ENCODE measurements around the gene ZNF584.
"Not testable (repeated sequence)": the region's sequence is repeated elsewhere in the genome, so short reads cannot be mapped to it uniquely, and the experiment has no call there.

Gene ZNF584

DNA sequence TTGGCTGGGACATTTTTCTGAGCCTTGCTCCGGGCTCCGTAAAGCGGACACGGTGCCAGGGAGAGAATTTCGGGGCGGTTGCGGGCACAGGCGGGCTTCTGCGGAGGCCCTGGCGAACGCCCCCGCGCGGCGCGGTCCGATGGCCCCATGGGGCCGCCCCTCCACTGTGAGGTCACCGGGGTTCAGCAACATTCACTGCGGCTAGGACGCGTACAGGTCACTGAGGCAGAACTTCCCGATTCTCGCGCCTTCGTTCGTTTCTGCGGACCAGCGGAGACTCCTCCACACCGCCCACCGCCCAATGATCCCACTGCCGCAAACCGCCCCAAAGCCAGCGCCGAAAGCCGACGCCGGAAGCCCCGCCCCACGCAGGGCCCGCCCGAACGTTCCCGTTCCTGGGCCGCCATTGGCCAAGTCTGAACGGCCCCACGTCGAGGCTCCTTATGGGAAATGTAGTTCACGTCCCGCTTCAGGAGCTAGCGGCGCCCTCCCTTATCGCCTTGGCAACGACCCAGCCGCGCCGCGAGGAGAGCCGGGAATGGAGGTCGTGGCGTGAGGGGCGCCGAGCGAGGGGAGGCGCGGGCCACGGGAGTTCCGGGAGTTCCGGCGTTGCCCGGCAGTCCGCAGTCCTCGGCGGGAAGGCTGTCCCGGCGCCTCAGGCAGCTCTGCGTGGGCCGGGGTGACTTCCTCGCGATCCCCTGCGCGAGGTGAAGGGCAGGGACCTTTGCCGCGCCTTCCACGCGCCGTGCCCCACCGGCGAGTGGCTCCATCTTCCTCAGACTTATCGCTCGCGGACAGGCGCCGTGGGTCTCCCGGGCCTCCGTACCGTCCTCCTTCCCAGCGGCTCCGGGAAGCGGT is at the start of gene ZNF584:
TSS of gene ZNF584 (plus strand) at position 498 of the 858 bp plus-strand sequence. CDS start 499 bp downstream, outside the sequence.
- DNase-seq (ENCODE audit: low read depth in 2 of 2): peak; percentile 89

DNA sequence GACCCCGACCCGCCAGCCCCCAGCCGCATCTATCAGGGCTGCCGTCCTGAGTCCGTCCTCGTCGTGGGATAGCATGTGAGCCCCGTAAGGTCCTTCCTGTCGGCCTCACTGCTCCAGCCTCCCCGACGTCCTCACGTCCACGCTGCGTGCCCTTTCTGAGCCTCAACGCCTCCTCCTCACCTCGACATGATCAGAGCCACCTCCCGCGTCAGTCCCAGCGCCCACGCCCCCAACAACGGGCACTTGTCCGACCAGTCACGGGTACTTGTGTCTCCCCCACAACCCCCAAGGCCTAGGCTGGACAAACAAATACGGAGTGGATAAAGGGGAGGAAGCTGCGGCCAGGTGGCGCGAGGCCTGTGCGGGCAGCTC is 46.6 kb upstream of the ZNF584 start:
- no peak for DNase-seq (ENCODE audit: low read depth in 2 of 2)

DNA sequence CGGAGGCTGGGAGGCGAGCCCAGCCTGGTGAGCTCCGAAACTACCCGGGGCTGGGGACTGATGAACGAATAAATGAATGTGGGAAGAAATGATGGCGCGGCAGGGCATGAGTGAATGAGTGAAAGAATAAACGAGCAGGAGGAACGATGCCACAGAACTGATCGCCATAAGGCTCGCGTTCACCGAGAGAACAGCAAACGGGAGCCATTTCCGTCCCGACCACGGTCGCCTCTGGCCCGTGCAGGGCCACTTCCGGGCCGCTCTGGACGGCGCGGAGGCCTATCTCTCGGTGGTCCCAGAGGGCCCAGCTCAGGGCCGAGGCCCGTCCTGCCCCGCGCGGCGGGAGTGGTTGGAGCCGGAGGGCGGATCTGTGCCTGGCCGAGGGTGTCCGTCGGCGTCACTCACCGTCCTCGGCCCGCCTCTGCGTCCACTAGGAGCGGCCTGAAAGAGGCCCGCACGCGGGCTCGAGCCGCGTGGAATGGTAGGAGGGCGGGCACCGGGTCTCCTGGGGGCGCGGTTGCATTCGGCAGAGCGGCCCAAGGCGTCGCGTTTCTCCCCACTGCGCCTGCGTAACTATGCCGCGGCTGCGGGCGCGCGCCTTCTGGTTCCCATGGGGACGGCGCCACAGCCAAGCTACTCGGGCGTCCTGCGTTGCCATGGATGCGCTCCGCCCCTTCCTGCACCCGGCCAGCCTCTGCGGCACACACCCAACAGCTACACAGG is 46.0 kb upstream of the ZNF584 start, which contains the start of gene ZNF497:
TSS of gene ZNF497 (minus strand) at position 480 of the 723 bp plus-strand sequence. CDS start 5,116 bp downstream, outside the sequence.
- DNase-seq (ENCODE audit: low read depth in 2 of 2): peak; percentile 87 to 88

DNA sequence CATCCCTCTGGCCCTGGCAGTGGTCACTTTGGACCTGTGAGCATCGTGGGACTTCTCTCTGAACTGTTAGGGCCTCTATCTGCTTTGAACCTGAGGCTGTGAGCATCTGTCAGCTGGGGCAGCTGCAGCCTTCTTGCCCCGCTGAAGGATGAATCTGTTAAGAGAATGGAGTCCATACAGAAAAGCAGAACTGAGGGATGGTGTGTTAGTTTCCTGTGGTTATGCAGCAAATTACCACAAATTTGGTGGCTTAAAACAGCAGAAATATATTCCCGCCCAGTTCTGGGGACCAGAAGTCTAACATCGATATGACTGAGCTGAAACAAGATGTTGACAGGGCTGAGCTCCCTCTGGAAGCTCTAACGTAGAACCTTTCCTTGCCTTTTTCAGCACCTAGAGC is 44.3 kb upstream of the ZNF584 start:
- no peak for DNase-seq (ENCODE audit: low read depth in 2 of 2)

DNA sequence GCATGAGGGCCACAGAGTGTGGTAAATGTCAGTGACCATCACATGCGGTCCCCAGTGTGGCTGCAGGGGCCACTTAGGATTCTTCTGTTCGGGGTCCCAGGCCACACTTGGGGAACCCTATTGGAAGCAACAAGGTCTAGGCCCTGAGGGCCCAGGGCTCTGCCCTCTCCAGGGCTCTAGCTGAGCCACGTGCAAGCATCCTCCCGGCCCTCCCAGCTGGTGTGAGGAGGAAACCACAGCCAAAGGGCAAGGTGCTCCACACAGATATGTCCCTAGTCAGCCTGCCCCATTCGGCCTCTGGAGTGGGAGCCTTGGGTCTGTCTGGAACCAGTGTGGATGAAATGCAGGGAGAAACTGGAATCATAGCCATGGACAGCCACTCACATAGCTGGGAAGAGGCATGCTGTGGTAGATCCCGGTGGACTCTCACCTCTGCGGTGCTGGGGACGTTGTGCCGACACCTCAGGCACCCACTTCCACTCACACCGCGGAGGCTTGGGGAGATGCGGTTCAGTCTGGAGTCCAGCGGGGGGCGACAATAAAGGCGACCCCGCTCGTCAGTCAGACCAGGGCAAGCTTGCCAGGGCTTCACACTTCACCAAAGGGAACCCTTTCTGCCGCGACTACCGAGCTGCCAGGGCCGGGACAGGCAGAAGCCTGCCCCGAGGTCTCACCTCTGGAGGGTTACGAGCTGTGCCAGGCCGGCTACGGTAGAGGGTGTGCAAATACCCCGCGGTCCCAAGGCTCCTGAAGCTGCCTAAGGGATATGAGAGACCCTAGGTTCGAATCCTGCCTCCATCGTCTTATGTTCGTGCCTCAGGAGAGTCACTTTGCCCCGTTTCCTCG is 41.6 kb upstream of the ZNF584 start:
- no peak for DNase-seq (ENCODE audit: low read depth in 2 of 2)

GRCh38 chr19:58367698-58368454 is 40.6 kb upstream of the ZNF584 start:
- DNase-seq (ENCODE audit: low read depth in 2 of 2): no peak

DNA sequence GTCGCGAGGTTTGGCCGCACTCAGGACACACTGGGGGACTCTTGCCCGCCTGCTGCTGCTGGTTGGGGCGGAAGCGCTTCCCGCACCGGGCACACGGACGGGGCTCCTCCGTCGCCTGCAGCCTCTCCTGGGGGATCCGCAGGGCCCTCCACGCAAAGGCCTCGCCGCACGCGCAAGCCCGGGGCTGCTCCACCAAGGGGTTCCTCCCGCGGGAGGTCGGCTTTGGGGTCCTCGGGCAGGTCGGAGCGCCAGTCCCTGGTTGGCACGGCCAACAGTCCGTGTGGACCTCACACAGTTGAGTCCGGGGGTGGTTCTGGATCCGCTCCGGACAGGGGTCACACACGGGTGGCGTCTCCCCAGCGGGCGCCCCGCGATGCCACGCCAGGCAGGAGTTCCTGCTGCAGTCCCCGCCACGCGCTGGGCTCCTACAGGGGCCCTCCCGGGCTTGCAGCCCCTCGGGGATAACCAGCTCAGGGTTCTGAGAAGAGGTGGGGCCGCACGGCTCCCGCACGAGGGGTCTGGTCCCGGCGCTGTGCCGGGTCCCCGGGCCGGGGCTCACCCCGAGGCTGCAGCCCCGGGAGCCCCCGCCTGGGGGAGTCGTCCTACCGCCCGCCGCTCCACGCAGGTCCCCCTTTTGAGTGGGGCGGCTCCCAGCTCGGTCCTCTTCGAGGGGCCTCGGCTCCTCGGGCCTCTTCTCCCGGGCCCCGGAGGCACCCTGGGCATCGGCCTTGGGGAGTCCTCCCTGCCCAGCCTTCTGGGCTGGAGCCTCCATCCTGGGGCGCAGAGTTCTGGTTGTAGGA is 39.7 kb upstream of the ZNF584 start:
- DNase-seq (ENCODE audit: low read depth in 2 of 2): no peak

- DNase-seq (ENCODE audit: low read depth in 2 of 2): no peak
These were observed 35.9 kb upstream of the ZNF584 start for GRCh38 chr19:58372311-58373133.

- DNase-seq (ENCODE audit: low read depth in 2 of 2): no peak
These were observed 34.2 kb upstream of the ZNF584 start for GRCh38 chr19:58374200-58374599.

- not testable (repeated sequence) for DNase-seq (ENCODE audit: low read depth in 2 of 2)
These were observed 31.7 kb upstream of the ZNF584 start for GRCh38 chr19:58376724-58377123.

DNA sequence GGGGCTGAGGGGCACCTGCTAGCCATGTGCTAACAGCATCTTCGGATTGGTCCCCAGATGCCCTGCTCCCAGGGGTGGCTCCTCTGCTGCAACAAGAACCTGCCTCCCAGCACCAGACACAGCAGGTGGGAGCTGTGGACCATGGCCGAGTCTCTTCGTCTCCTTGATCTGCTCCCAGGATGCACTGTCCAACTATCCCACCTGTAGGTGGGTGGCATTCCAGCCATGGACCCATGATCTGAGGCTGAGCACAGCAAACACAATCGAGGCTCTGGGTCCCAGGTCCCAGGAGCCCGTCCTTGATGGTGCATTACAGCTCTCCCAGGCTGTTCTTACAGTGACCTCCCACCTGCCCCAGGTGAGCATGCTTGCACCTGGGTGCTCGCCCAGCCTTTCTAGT is 29.2 kb upstream of the ZNF584 start:
- no peak for DNase-seq (ENCODE audit: low read depth in 2 of 2)

GRCh38 chr19:58380037-58380661 is 28.3 kb upstream of the ZNF584 start:
- DNase-seq (ENCODE audit: low read depth in 2 of 2): no peak

- DNase-seq (ENCODE audit: low read depth in 2 of 2): peak; percentile 100
These were observed 27.6 kb upstream of the ZNF584 start, which contains the start of gene ZNF837 for GRCh38 chr19:58380662-58381459. TSS of gene ZNF837 (minus strand) at chr19:58381030. CDS start at chr19:58369332, 11,698 bp downstream.

- no peak for DNase-seq (ENCODE audit: low read depth in 2 of 2)
These were observed 26.8 kb upstream of the ZNF584 start for GRCh38 chr19:58381460-58382212.

GRCh38 chr19:58382997-58383603 is 25.3 kb upstream of the ZNF584 start:
- no peak for DNase-seq (ENCODE audit: low read depth in 2 of 2)

- no peak for DNase-seq (ENCODE audit: low read depth in 2 of 2)
These were observed 23.0 kb upstream of the ZNF584 start for GRCh38 chr19:58385313-58385890.

Data from fibroblast of skin of left biceps (primary cell).